ENCODE measurements around the gene HAPLN3.

The HAPLN3 gene

GRCh38 chr15:88896333-88897033, 1.1 kb upstream of the HAPLN3 start:
- DNase-seq (ENCODE audit: low spot score): no peak

DNA sequence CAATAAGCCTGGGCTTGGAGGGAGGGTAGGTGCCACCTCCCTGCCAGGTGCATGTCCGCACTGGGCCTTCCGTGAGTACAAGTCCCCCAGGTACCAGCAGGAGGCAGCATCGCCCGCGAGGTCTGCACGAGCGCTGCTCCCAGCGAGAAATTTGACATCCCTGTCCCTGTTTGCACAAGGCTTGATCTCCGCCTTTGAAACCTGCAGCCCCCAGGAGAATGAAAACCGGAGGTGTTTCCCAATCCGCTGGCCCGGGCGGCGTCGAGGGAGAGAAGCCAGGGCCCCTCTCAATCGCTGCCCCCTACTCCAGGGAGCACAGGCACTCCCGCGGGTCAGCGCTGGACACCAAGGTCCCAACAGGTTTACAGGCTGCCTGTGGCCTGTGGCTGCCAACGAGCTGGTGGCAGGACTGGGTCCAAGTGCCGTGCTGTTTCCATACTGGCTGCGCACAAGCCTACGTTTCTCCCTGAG, 961 bp downstream of the HAPLN3 start:
- peak; percentile 74 for DNase-seq (ENCODE audit: low spot score)

DNA sequence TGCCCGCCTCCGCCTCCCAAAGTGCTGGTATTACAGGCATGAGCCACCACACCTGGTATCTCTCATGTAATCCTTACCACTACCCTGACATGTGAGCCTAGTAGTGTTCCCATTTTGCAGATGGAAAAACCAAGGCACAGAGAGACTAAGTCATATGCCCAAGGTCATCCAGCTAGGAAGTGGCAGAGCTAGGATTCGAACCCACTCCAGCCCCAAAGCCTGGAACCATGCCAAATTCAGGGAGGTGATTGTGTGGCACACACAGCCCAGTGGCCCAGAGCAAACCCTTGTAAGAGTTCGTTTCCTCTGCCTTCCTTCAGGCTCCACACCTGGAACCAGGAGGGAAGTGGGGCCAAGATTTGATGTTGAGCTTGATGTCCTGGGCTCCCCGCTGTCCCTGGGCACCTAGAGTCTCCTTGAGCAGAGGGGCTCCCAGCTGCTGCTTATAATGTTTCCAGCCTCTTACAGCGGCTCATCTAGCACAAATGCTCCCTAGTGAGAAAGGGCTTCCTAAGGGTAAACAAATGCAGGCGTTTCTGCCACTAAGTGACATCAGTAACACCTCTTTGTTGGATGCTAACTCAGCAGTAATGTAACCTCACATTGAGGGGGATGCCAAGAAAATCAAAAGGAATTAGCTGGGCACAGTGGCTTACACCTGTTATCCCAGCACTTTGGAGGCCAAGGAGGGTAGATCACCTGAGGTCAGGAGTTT, 3.6 kb downstream of the HAPLN3 start:
- DNase-seq (ENCODE audit: low spot score): no peak

DNA sequence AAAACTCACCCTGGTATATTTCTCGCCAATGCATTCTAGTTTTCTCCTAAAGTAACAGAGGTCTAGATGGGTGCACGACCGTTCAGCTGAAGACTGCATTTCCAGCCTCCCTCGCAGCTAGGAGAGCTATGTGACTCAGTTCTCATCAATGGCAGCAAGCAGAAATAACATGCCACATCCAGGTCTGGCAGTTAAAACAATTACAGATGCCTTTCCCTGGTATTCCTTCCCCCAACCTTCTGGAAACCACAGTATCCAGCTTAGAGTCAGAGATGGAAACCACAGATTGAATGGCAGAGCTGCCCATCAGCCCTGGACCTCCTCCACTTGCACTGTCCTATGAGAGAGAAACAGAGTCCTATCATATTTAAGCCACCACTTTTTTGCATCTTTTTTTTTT, 4.8 kb downstream of the HAPLN3 start:
- DNase-seq (ENCODE audit: low spot score): peak; percentile 42

DNA sequence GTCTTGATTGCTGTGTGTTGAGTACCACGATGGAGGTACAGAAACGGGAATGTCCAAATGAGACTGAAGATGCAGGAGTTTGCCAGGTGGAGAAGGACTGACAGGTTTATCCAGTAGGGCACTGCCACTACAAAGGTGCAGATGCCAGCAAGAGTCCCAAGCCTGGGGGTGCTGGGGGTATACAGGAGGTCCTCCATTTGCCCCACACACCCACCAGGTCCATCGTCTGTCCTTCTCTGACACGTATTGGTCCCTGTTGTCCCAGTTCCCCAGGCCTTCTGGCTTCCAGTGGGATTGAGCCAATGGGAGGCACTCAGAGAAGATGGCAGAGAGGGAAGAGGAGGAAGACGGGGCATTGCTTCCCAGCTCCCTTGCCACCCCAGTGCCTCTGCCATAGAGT, 6.6 kb downstream of the HAPLN3 start:
- DNase-seq (ENCODE audit: low spot score): no peak

DNA sequence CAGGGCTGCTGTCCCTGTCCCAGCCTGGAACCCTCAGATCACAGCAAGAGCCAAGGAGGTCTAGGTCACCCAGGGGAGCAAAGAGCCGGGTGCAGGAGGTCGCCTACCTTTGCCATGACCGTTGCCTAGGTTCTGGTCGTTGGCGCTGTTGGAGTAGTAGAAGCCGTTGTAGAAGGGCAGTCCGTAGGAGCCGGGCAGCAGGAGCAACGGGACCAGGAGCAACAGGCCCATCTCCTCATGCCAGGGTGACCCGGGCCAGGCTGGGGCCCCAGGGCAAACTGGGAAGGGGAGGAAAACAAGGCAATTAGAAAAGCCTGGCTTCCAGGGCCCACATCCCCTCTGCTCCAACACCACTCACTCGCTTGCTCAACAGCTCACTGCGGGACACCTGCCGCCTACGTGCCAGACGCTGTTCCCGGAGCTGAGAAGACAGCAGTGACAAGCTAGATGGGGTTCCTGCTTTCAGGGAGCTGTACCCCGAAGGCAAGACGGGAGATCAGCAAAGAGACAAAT, 8.2 kb downstream of the HAPLN3 start:
- no peak for DNase-seq (ENCODE audit: low spot score)

- peak; percentile 46 for DNase-seq (ENCODE audit: low spot score)
Observed at GRCh38 chr15:88882785-88883184, 12.6 kb downstream of the HAPLN3 start.

GRCh38 chr15:88881775-88882174, 13.6 kb downstream of the HAPLN3 start:
- peak; percentile 89 for DNase-seq (ENCODE audit: low spot score)

DNA sequence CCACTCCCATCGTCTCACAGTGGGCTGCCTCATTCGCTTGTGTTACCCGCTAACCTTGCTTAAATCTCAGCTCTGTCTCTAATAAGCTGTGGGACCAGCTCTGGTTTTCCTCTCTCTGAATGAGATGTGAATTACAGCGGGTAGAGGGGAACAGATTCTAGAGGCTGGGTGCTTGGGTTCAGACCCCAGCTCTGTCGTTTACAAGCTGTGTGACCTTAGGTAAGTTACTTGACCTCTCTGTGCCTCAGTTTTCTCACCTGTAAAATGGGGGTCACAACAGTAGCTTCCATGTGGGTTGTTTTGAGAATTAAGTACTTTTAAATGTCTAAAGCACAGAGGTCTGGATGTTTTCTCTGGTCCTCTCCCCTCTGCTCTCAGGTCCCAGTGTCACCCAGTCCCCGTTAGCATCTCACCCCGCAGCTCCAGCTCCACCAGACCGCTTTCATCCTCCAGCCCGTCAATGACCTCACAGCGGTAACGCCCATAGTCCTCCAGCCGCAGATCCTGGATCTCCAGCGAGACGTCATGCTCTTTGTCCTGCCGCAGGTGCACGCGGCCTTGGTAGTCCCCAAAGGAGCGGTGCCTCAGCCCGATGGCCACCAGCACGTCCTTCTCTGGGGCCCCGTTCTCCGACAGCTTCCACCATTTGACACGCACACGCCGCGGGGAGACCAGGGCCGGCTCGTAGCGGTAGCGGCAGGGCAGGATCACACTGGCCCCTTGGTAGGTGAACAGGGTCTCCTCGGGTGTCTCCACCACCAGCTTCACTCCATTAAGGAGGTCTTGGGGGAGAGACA, 14.2 kb downstream of the HAPLN3 start:
- no peak for DNase-seq (ENCODE audit: low spot score)

GRCh38 chr15:88878720-88879184, 16.6 kb downstream of the HAPLN3 start:
- DNase-seq (ENCODE audit: low spot score): peak; percentile 77

DNA sequence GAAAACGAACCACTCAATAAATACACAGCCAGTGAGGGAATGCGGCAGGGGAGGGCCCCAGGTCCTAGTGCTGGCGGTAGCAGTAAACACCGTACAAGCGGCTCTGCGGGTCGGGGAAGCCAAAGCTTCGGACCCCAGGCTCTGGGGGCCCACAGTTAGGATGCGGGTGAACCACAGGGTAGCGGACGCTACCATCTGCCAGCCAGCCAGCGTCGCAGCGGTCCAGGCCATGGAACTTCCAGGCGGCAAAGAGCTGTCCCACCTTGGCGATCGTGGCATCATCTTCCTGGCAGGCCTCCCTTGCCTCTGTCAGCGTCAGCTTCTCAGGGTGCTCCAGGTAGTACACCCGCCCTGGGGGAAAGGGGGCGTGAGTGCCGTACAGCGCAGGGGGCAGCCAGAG, 17.4 kb downstream of the HAPLN3 start:
- DNase-seq (ENCODE audit: low spot score): no peak

DNA sequence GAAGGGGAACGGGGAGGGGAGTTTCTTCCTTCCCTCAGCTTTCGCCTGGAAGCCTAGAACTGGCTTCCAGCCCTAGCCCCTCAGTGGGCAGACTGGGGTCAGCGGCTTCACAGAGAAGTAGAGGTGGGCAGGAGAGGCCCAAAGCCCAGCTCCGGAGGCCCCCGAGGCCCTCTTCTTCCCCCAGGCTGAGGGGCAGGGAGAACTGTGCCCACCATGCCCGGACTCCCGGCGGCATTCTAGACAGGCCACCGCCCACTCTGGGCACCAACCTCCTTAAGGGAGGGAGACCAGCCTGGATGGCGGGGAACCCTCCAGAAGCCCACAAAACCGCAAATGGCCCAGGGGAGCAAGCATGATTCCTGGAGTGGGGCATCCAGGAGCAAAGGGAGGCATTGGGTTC, 17.9 kb downstream of the HAPLN3 start:
- no peak for DNase-seq (ENCODE audit: low spot score)

DNA sequence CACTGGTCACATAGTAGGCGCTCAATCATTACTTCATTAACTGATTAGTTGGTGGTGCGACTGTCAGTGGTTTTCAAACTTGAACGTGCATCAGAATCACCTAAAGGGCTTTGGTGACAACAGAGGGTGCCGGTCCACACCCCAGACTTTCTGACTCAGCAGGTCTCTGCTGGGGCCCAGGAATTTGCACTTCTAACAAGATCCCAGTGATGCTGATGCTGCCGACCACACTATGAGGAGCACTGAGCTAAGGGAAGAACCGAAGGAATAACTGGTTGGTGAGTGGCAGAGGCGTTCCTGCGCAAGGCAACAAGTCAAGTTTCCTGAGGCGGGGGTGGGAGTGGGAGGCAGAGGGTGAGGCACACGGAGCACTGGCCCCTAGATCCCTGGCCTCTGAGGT, 18.8 kb downstream of the HAPLN3 start:
- DNase-seq (ENCODE audit: low spot score): no peak

DNA sequence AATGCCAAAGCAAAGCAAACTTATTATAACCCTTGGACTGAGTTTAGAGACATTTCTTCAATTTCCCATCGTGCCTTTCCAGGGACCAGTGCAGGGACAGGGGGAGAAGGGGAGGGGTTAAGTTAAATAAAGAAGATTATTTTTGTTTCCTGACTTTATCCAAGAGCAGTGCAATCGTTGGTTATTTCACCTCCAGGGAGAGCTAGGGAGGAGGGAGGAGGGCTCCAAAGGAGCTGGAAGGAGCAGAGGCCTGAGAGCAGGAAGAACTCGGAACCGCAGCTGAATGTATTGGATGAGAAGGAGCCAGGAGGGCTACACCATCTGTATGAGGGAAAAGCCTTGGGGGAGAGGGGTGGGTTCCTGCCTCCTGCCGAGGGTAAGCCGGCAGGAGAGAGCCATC, 20.7 kb downstream of the HAPLN3 start:
- no peak for DNase-seq (ENCODE audit: low spot score)

DNA sequence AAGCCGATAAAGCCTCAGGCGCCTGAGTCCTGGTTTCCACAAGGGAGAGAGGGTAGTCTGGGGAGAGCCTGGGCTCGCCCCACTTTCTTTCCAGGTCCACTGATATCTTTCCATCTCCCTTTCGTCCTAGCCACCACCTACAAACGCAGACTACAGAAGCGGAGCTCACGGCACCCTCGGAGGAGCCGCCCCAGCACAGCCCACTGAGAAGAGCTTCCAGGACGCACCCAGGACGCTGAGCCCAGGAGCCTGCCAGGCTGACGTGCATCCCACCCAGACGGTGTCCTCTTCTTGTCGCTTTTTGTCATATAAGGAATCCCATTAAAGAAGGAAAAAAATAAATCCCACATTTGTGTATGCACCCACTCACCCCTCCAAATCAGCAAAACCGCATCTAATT, 21.1 kb downstream of the HAPLN3 start:
- no peak for DNase-seq (ENCODE audit: low spot score)

DNA sequence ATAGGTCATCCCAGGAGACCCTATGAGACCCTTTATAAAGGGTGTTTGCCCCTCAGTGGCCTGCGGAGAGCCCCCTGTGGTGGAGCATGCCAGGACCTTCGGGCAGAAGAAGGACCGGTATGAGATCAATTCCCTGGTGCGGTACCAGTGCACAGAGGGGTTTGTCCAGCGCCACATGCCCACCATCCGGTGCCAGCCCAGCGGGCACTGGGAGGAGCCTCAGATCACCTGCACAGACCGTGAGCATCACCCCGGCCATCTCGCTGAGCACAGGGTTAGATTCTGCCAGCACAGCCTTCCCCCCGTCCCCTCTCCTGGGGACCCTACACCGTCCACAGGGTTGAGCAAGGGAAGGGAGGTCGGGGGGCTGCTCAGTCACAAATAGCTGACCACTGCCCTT, 21.6 kb downstream of the HAPLN3 start:
- no peak for DNase-seq (ENCODE audit: low spot score)

- no peak for DNase-seq (ENCODE audit: low spot score)
Observed at GRCh38 chr15:88872706-88873105, 22.6 kb downstream of the HAPLN3 start.

- no peak for DNase-seq (ENCODE audit: low spot score)
Observed at GRCh38 chr15:88872106-88872505, 23.2 kb downstream of the HAPLN3 start.

- no peak for DNase-seq (ENCODE audit: low spot score)
Observed at GRCh38 chr15:88871313-88871712, 24.0 kb downstream of the HAPLN3 start.

GRCh38 chr15:88866295-88866881, 29.0 kb downstream of the HAPLN3 start:
- DNase-seq (ENCODE audit: low spot score): no peak

DNA sequence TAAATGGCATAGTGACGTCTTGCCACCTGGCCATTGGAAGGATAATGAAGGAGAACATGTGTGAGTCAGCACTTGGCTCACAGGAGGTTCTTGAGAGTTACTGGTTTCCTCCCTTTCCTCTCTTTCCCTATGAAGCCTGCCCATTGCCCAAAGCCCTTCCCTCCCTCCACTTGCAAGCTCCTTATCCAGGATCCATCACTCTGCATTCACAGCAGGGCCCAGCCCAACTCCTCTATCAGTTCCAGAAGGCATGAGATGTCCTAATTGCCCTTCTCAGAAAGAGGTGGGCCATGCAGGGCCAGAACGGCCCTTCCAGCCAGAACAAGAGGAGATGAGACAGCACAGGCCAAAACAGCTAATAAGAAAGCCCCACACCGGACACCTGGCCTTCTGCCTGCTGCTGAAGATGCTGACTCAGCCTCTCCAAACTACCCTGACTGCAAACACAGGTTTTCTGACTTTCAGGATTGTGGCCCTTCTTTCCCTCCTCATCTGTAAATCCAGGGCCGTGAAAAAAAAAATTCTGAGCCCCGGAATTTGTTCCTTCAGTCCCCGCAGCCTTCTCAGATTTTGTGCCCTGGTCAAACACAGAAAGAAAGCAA, 29.7 kb downstream of the HAPLN3 start:
- no peak for DNase-seq (ENCODE audit: low spot score)
